HepG2 (cell line): ENCODE measurements around the gene HAP1. TPM values are rescaled to one million over a fixed set of nuclear protein-coding genes. Genes with fewer than 3 reads are reported as not detected.

Experiments used
- ATF7 ChIP-seq, 2 experiments: fragments of 450-650 bp in 1 of 2; sonication (generic) in 1 of 2; formaldehyde crosslinking in 1 of 2; IDR thresholded peaks; 2 replicates each; pipeline versions ENCODE4 v1.4.0 to v1.6.1; 2016 to 2020; ENCODE audit warnings: antibody characterized with exemption in 1 of 2, mild to moderate bottlenecking in 1 of 2, missing genetic modification reagents in 1 of 2
- CEBPZ ChIP-seq: IDR thresholded peaks from 2 replicates; pipeline ENCODE4 v1.6.1; 2012; ENCODE audit warnings: low read length, improper control_type of control experiment
- DR1 ChIP-seq: sonication (generic); formaldehyde crosslinking; IDR thresholded peaks from 2 replicates; pipeline ENCODE4 v1.8.0; 2021; ENCODE audit warnings: mild to moderate bottlenecking, missing genetic modification reagents, inconsistent platforms
- E2F1 ChIP-seq: sonication (generic); formaldehyde crosslinking; IDR thresholded peaks from 2 replicates; pipeline ENCODE4 v1.5.0; 2020; ENCODE audit warnings: missing genetic modification reagents
- E2F5 ChIP-seq: sonication (generic); formaldehyde crosslinking; conservative IDR thresholded peaks from 2 replicates; pipeline ENCODE4 v1.4.0; 2020; ENCODE audit warnings: missing genetic modification reagents
- GATAD2A ChIP-seq: IDR thresholded peaks from 2 replicates; pipeline ENCODE4 v1.6.1; 2016
- HDAC2 ChIP-seq: sonication (generic); formaldehyde crosslinking; IDR thresholded peaks from 2 replicates; pipeline ENCODE4 v1.4.0; 2020; ENCODE audit warnings: missing genetic modification reagents
- MYNN ChIP-seq: sonication (generic); formaldehyde crosslinking; IDR thresholded peaks from 2 replicates; pipeline ENCODE4 v1.4.0; 2020; ENCODE audit warnings: mild to moderate bottlenecking, low read depth, missing genetic modification reagents
- NCOA5 ChIP-seq: sonication (generic); formaldehyde crosslinking; IDR thresholded peaks from 2 replicates; pipeline ENCODE4 v1.4.0; 2020; ENCODE audit warnings: missing genetic modification reagents
- RNF2 ChIP-seq: fragments of 450-650 bp; conservative IDR thresholded peaks from 2 replicates; pipeline ENCODE4 v1.6.1; 2016; ENCODE audit warnings: low read depth
- SOX13 ChIP-seq, 3 experiments: fragments of 450-650 bp in 1 of 3; sonication (generic) in 1 of 3; formaldehyde crosslinking in 1 of 3; IDR thresholded peaks in 2 of 3; conservative IDR thresholded peaks in 1 of 3; 2 replicates each; pipeline versions ENCODE4 v1.5.0 to v1.6.1; 2016 to 2020; ENCODE audit warnings: antibody characterized with exemption in 1 of 3, mild to moderate bottlenecking in 1 of 3, missing compliant biosample characterization in 1 of 3, missing genetic modification reagents in 1 of 3, moderate library complexity in 1 of 3
- ZBTB7B ChIP-seq: sonication (generic); formaldehyde crosslinking; IDR thresholded peaks from 2 replicates; pipeline ENCODE4 v1.4.0; 2020; ENCODE audit warnings: missing genetic modification reagents
- ZBTB8A ChIP-seq: sonication (generic); formaldehyde crosslinking; IDR thresholded peaks from 2 replicates; pipeline ENCODE4 v1.4.0; 2020; ENCODE audit warnings: mild to moderate bottlenecking, low read depth, missing genetic modification reagents, borderline replicate concordance
- polyA plus RNA-seq, 8 experiments: library from polyadenylated mRNA; depleted of rRNA in 3 of 8; stranded (reverse) in 7 of 8; unstranded in 1 of 8; fragments of >200 nt; fragmentation: Illumina TruSeq in 4 of 8; extraction: Trizol in 4 of 8; gene quantifications; 2 replicates each; pipeline versions ENCODE4 v1.2.1 to v1.2.3, GENCODE V29; 2011 to 2016; ENCODE audit warnings: low read depth in 4 of 8, missing spikeins in 1 of 8, mixed read lengths in 1 of 8; ENCODE audit not compliant: insufficient read depth in 1 of 8
- total RNA-seq, 5 experiments: library from RNA; depleted of rRNA; stranded (reverse); fragments of >200 nt; fragmentation: Illumina TruSeq; extraction: Trizol; gene quantifications; 2 replicates each; pipeline ENCODE4 v1.2.3, GENCODE V29; 2016; ENCODE audit warnings: low read depth in 1 of 5
- TF ChIP-seq, protein P1 (sequence below): sonication (generic); formaldehyde crosslinking; IDR thresholded peaks from 2 replicates; pipeline ENCODE4 v1.5.0; 2020; ENCODE audit warnings: missing genetic modification reagents
- TF ChIP-seq, protein P2 (sequence below): sonication (generic); formaldehyde crosslinking; IDR thresholded peaks from 2 replicates; pipeline ENCODE4 v1.5.0; 2020; ENCODE audit warnings: mild to moderate bottlenecking, missing genetic modification reagents
- TF ChIP-seq, protein P3 (sequence below): IDR thresholded peaks from 2 replicates; pipeline ENCODE4 v1.6.1; 2016; ENCODE audit warnings: low read depth

The HAP1 gene
- total and polyA plus RNA-seq, 2 of the 13 experiments (the other 11 are each of a cell fraction or from before 2014, with no cell fraction given): 0.07 TPM

DNA sequence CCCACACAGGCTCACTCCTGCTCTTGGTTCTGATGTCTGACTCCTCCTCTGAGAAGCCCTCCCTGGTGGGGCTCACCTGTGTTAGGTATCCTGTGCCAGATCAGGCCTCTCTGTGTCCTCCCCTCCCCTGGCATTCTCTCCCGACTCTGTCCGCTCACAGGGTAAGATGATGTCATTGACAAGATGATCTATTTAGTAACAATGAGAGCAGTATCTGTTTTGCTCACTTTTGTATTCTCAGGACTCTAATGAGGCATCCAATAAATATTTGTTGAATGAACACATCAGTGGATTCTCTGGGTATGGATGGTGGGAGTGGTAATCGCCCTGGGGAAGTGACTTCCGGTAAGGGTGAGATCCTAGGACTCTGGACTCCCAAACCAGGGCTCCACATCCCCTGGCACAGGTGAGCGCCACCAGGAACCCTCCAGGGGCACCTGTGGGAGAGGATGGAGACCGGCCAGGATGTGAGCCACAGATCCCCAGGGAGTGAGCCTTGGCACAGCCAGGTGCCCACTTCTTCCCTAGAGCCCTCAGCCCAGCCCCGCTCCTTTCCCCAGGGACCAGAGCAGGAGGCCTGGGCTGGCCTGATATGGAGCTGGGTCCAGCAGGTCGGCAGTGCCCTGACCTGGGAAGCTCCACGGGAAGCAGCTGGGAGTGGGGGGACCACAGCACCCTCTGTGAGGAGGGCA lies 5.4 kb upstream of the HAP1 start (continued):
- TF ChIP-seq, protein P1, sequence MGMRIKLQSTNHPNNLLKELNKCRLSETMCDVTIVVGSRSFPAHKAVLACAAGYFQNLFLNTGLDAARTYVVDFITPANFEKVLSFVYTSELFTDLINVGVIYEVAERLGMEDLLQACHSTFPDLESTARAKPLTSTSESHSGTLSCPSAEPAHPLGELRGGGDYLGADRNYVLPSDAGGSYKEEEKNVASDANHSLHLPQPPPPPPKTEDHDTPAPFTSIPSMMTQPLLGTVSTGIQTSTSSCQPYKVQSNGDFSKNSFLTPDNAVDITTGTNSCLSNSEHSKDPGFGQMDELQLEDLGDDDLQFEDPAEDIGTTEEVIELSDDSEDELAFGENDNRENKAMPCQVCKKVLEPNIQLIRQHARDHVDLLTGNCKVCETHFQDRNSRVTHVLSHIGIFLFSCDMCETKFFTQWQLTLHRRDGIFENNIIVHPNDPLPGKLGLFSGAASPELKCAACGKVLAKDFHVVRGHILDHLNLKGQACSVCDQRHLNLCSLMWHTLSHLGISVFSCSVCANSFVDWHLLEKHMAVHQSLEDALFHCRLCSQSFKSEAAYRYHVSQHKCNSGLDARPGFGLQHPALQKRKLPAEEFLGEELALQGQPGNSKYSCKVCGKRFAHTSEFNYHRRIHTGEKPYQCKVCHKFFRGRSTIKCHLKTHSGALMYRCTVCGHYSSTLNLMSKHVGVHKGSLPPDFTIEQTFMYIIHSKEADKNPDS (CRISPR knock-in tag): no peak
- TF ChIP-seq ZBTB8A: no peak
- no peak for TF ChIP-seq HDAC2 (CRISPR knock-in tag)
- no peak for TF ChIP-seq E2F5 (CRISPR knock-in tag)
- no peak for TF ChIP-seq E2F1 (CRISPR knock-in tag)
- no peak for TF ChIP-seq ZBTB7B (CRISPR knock-in tag)
- TF ChIP-seq RNF2: no peak
- TF ChIP-seq CEBPZ: no peak
- no peak for TF ChIP-seq SOX13 (IDR thresholded peaks at IDR 0.05)
- no peak for TF ChIP-seq SOX13 (CRISPR knock-in tag; conservative IDR thresholded peaks at IDR 0.05 in 1 of 2, IDR thresholded peaks at IDR 0.05 in 1 of 2)
- no peak for TF ChIP-seq GATAD2A (CRISPR knock-in tag)
- TF ChIP-seq, protein P2, sequence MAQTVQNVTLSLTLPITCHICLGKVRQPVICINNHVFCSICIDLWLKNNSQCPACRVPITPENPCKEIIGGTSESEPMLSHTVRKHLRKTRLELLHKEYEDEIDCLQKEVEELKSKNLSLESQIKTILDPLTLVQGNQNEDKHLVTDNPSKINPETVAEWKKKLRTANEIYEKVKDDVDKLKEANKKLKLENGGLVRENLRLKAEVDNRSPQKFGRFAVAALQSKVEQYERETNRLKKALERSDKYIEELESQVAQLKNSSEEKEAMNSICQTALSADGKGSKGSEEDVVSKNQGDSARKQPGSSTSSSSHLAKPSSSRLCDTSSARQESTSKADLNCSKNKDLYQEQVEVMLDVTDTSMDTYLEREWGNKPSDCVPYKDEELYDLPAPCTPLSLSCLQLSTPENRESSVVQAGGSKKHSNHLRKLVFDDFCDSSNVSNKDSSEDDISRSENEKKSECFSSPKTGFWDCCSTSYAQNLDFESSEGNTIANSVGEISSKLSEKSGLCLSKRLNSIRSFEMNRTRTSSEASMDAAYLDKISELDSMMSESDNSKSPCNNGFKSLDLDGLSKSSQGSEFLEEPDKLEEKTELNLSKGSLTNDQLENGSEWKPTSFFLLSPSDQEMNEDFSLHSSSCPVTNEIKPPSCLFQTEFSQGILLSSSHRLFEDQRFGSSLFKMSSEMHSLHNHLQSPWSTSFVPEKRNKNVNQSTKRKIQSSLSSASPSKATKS: no peak
- TF ChIP-seq NCOA5 (CRISPR knock-in tag): no peak
- TF ChIP-seq DR1 (CRISPR knock-in tag): no peak
- TF ChIP-seq, protein P3, sequence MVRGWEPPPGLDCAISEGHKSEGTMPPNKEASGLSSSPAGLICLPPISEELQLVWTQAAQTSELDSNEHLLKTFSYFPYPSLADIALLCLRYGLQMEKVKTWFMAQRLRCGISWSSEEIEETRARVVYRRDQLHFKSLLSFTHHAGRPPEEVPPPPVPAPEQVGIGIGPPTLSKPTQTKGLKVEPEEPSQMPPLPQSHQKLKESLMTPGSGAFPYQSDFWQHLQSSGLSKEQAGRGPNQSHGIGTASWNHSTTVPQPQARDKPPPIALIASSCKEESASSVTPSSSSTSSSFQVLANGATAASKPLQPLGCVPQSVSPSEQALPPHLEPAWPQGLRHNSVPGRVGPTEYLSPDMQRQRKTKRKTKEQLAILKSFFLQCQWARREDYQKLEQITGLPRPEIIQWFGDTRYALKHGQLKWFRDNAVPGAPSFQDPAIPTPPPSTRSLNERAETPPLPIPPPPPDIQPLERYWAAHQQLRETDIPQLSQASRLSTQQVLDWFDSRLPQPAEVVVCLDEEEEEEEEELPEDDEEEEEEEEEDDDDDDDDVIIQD (CRISPR knock-in tag): no peak
- peak; percentile 92 for TF ChIP-seq ATF7 (IDR thresholded peaks at IDR 0.05)
- TF ChIP-seq ATF7 (CRISPR knock-in tag; IDR thresholded peaks at IDR 0.05): no peak
- TF ChIP-seq MYNN (CRISPR knock-in tag): no peak
